IMR-90 (cell line): ENCODE data around the gene ANKRD31.

Experiments
- CEBPB ChIP-seq: IDR thresholded peaks from 2 replicates; pipeline ENCODE4 v1.6.1; 2012; ENCODE audit warnings: low read depth, low read length, improper control_type of control experiment
- MAZ ChIP-seq: IDR thresholded peaks from 2 replicates; pipeline ENCODE4 v1.6.1; 2012; ENCODE audit warnings: low read depth, mild to moderate bottlenecking, low read length, improper control_type of control experiment, moderate library complexity, borderline replicate concordance
- MXI1 ChIP-seq: IDR thresholded peaks from 2 replicates; pipeline ENCODE4 v1.6.1; 2012; ENCODE audit warnings: low read depth, mild to moderate bottlenecking, low read length, moderate library complexity, borderline replicate concordance
- POLR2A ChIP-seq: IDR thresholded peaks from 2 replicates; pipeline ENCODE4 v1.6.1; 2012; ENCODE audit warnings: mild to moderate bottlenecking, low read depth, low read length
- USF2 ChIP-seq: fragments of 150-350 bp; IDR thresholded peaks from 2 replicates; pipeline ENCODE4 v1.6.1; 2017; ENCODE audit warnings: mild to moderate bottlenecking, antibody characterized with exemption, low read length, low read depth

- TF ChIP-seq CEBPB (no peak), POLR2A (no peak), MXI1 (no peak), MAZ (no peak), USF2 (no peak)
Observed at GRCh38 chr5:75051217-75051751, 185.4 kb downstream of the ANKRD31 start.
